ENCODE results near the gene SHKBP1. TPM values are rescaled to one million over a fixed set of nuclear protein-coding genes. Genes with fewer than 3 reads are reported as not detected.

The SHKBP1 gene
- total RNA-seq, 1 donor from 2014 or later = 170 TPM

GRCh38 chr19:40570313-40571004 lies 6.2 kb upstream of the SHKBP1 start:
- TF ChIP-seq CTCF (IDR thresholded peaks at IDR 0.05; ENCODE audit: partially characterized antibody, unreplicated experiment) = peak; percentile 12
- H3K4me3 Mint-ChIP-seq (ENCODE audit: unreplicated experiment) = peak overlapping the region; percentile 97
- H3K9me3 Mint-ChIP-seq (ENCODE audit: unreplicated experiment) = peaks cover 12% of the 10 kb centered on the region
- peaks cover 26% of the 10 kb centered on the region for H3K27me3 Mint-ChIP-seq (ENCODE audit: unreplicated experiment)
- peaks cover 20% of the 10 kb centered on the region for H3K4me1 Mint-ChIP-seq (ENCODE audit: low read depth, unreplicated experiment)
- peak; percentile 100 for DNase-seq
- H3K27ac Mint-ChIP-seq (ENCODE audit: unreplicated experiment) = peak overlapping the region; percentile 98
- H3K36me3 Mint-ChIP-seq (ENCODE audit: unreplicated experiment) = peaks cover 9% of the 10 kb centered on the region

GRCh38 chr19:40571005-40571318 lies 5.7 kb upstream of the SHKBP1 start:
- Mint-ChIP-seq H3K36me3 (ENCODE audit: unreplicated experiment) (peaks cover 9% of the 10 kb centered on the region), H3K27me3 (ENCODE audit: unreplicated experiment) (peaks cover 26% of the 10 kb centered on the region), H3K27ac (ENCODE audit: unreplicated experiment) (peak overlapping the region; percentile 1), H3K4me3 (ENCODE audit: unreplicated experiment) (peak overlapping the region; percentile 62), H3K9me3 (ENCODE audit: unreplicated experiment) (peaks cover 12% of the 10 kb centered on the region), H3K4me1 (ENCODE audit: low read depth, unreplicated experiment) (peaks cover 20% of the 10 kb centered on the region)
- DNase-seq = no peak
- no peak for TF ChIP-seq CTCF (IDR thresholded peaks at IDR 0.05; ENCODE audit: partially characterized antibody, unreplicated experiment)

DNA sequence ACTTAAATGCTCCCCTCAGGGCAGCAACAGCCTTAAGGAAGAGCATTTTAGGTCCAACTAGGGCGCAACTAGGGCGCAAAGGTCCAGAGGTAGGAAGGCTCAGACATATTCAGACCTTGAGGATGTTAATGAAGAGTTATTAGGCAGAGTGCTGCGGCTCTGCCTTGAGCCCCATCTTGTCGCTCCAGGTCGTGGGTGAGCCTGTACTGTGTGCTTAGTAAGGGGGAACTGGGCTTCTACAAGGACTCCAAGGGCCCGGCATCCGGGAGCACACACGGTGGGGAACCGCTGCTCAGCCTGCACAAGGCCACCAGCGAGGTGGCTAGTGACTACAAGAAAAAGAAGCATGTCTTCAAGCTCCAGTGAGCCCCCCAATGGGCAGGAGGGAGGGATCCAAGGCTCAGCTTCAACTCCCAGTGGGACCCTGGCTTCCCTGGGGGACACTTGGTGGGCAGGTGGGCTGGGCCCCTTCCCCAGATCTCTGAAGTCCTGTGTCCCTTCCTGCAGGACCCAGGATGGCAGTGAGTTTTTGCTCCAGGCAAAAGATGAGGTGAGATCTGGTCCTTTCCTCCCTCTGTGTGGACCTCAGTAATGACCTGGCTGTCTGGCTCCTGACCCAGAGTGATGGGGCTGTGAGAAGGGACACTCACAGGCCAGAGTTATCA lies 4.7 kb upstream of the SHKBP1 start:
- H3K27me3 Mint-ChIP-seq (ENCODE audit: unreplicated experiment) = peaks cover 26% of the 10 kb centered on the region
- H3K9me3 Mint-ChIP-seq (ENCODE audit: unreplicated experiment) = peaks cover 11% of the 10 kb centered on the region
- H3K4me3 Mint-ChIP-seq (ENCODE audit: unreplicated experiment) = no peak overlapping the region
- no peak for DNase-seq
- peaks cover 9% of the 10 kb centered on the region for H3K36me3 Mint-ChIP-seq (ENCODE audit: unreplicated experiment)
- no peak for TF ChIP-seq CTCF (IDR thresholded peaks at IDR 0.05; ENCODE audit: partially characterized antibody, unreplicated experiment)
- peaks cover 17% of the 10 kb centered on the region for H3K4me1 Mint-ChIP-seq (ENCODE audit: low read depth, unreplicated experiment)
- no peak overlapping the region for H3K27ac Mint-ChIP-seq (ENCODE audit: unreplicated experiment)

DNA sequence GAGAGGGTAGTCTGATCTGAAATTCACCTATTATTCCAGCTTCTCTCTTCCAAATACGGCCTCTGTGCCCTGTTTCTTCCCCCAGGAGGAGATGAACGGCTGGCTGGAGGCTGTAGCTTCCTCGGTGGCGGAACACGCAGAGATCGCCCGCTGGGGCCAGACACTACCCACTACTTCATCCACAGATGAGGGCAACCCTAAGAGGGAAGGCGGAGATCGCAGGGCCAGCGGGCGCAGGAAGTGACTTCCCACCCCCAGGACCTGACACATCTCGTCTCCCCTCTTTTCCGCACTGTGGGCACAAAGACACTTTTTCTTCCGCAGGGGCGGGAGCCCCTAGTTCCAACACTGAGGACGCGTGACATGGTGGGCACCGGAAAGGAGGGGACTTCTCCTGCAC lies 1.3 kb upstream of the SHKBP1 start:
- no peak overlapping the region for H3K27ac Mint-ChIP-seq (ENCODE audit: unreplicated experiment)
- H3K4me1 Mint-ChIP-seq (ENCODE audit: low read depth, unreplicated experiment) = peaks cover 9% of the 10 kb centered on the region
- peak overlapping the region; percentile 65 for H3K4me3 Mint-ChIP-seq (ENCODE audit: unreplicated experiment)
- no peak for DNase-seq
- H3K36me3 Mint-ChIP-seq (ENCODE audit: unreplicated experiment) = peaks cover 9% of the 10 kb centered on the region
- peaks cover 16% of the 10 kb centered on the region for H3K27me3 Mint-ChIP-seq (ENCODE audit: unreplicated experiment)
- TF ChIP-seq CTCF (IDR thresholded peaks at IDR 0.05; ENCODE audit: partially characterized antibody, unreplicated experiment) = no peak
- peaks cover 4% of the 10 kb centered on the region for H3K9me3 Mint-ChIP-seq (ENCODE audit: unreplicated experiment)

- Mint-ChIP-seq H3K27me3 (ENCODE audit: unreplicated experiment) (peaks cover 15% of the 10 kb centered on the region), H3K27ac (ENCODE audit: unreplicated experiment) (peak overlapping the region; percentile 62), H3K4me3 (ENCODE audit: unreplicated experiment) (peak overlapping the region; percentile 86), H3K36me3 (ENCODE audit: unreplicated experiment) (peaks cover 14% of the 10 kb centered on the region), H3K4me1 (ENCODE audit: low read depth, unreplicated experiment) (peaks cover 6% of the 10 kb centered on the region), H3K9me3 (ENCODE audit: unreplicated experiment) (peaks cover 4% of the 10 kb centered on the region)
- no peak for TF ChIP-seq CTCF (IDR thresholded peaks at IDR 0.05; ENCODE audit: partially characterized antibody, unreplicated experiment)
- DNase-seq = peak; percentile 75
Measured at GRCh38 chr19:40576151-40576584, 505 bp upstream of the SHKBP1 start.

Data from glutamatergic neuron (in vitro differentiated cells).